SU-DHL-6 (cell line): Measurements from ENCODE around the gene UTP20.
A peak's percentile ranks its signal among the peaks of the same experiment; 100 is the strongest.

Experiments used
- H2AFZ ChIP-seq: fragments of 200-600 bp; sonication (generic); 2 replicates; pipeline ENCODE4 v1.6.1; 2014; ENCODE audit warnings: low read depth, mild to moderate bottlenecking, moderate library complexity, mixed read lengths, antibody characterized with exemption, low read length; ENCODE audit not compliant: severe bottlenecking
- H3F3A ChIP-seq: fragments of 200-600 bp; shearing (Covaris generic); 2 replicates; pipeline ENCODE4 v1.6.0; 2016; ENCODE audit warnings: antibody characterized with exemption, mild to moderate bottlenecking; ENCODE audit not compliant: insufficient read depth
- H3K27ac ChIP-seq: fragments of 200-600 bp; sonication (generic); 2 replicates; pipeline ENCODE4 v1.5.1; 2016; ENCODE audit warnings: low read depth, mild to moderate bottlenecking, low read length, moderate library complexity, mixed read lengths
- H3K27me3 ChIP-seq: fragments of 200-600 bp; sonication (generic), shearing (Covaris generic); 2 replicates; pipeline ENCODE4 v1.6.0; 2014; ENCODE audit warnings: mild to moderate bottlenecking, low read length
- H3K36me3 ChIP-seq: fragments of 200-600 bp; sonication (generic); 2 replicates; pipeline ENCODE4 v1.6.1; 2014; ENCODE audit warnings: mild to moderate bottlenecking, low read length, mixed read lengths
- H3K4me2 ChIP-seq: fragments of 300-600, 200-600 bp; shearing (Covaris generic), sonication (generic); 2 replicates; pipeline ENCODE4 v1.6.0; 2014; ENCODE audit warnings: low read length, low read depth, mild to moderate bottlenecking; ENCODE audit not compliant: poor library complexity, severe bottlenecking
- H3K4me3 ChIP-seq: fragments of 200-600 bp; sonication (generic); 2 replicates; pipeline ENCODE4 v1.5.1; 2014; ENCODE audit warnings: antibody characterized with exemption, low read length, mild to moderate bottlenecking, mixed read lengths; ENCODE audit not compliant: insufficient read depth, poor library complexity, severe bottlenecking
- H3K79me2 ChIP-seq: fragments of 200-600 bp; sonication (generic); 2 replicates; pipeline ENCODE4 v1.6.1; 2014; ENCODE audit warnings: mild to moderate bottlenecking, low read length, moderate library complexity; ENCODE audit not compliant: insufficient read depth
- H3K9ac ChIP-seq: fragments of 200-600 bp; sonication (generic); 2 replicates; pipeline ENCODE4 v1.7.0; 2014; ENCODE audit warnings: mild to moderate bottlenecking, low read length
- H3K9me2 ChIP-seq: fragments of 200-600 bp; sonication (generic); replicated peaks from 2 replicates; pipeline ENCODE4 v1.6.1; 2014; ENCODE audit warnings: low read length; ENCODE audit not compliant: insufficient read depth
- H3K9me3 ChIP-seq: fragments of 200-600 bp; sonication (generic); 2 replicates; pipeline ENCODE4 v1.6.1; 2014; ENCODE audit warnings: low read length, mixed read lengths; ENCODE audit not compliant: insufficient read depth
- H4K20me1 ChIP-seq: fragments of 200-600 bp; sonication (generic); 2 replicates; pipeline ENCODE4 v1.6.1; 2014; ENCODE audit warnings: low read depth, mild to moderate bottlenecking, antibody characterized with exemption, low read length, moderate library complexity, mixed read lengths
- EZH2phosphoT487 ChIP-seq: fragments of 200-600 bp; sonication (generic), shearing (Covaris generic); conservative IDR thresholded peaks from 2 replicates; pipeline ENCODE4 v1.6.1; 2018; ENCODE audit warnings: mild to moderate bottlenecking, antibody characterized with exemption, low read length, moderate library complexity, mixed read lengths
- TF ChIP-seq, protein P1 (sequence below): fragments of 200-600 bp; sonication (generic); IDR thresholded peaks from one replicate; pipeline ENCODE4 v1.5.1; 2017; ENCODE audit warnings: antibody characterized with exemption, mild to moderate bottlenecking, low read length, moderate library complexity; ENCODE audit not compliant: insufficient read depth, poor library complexity, severe bottlenecking

Gene UTP20

DNA sequence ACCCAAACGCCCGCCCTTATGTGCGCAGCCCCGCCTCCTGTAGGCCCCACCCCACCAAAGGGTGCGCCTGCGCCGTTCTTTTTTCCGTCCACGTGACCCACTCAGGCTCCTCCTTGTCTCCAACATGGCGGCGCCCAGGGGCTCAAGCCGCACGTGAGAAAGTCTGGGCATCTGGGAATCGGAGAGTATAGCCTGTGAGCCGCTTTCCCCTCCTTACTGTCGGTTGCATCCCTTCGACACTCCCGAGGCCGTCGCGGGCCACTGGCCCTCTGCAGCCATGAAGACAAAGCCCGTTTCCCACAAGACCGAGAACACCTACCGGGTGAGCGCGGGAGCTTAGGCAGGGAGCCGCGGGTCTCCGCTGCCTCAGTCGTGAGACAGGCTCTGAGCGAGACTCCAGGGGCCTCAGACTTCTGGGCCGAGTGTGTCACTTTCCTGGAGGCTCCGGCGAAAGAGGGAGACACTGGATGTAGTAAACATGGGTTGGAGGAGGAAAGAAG, at the start of gene UTP20:
TSS of gene UTP20 (plus strand) at position 100 of the 500 bp plus-strand sequence. CDS start at position 278, 178 bp downstream.
- TF ChIP-seq, protein P1, sequence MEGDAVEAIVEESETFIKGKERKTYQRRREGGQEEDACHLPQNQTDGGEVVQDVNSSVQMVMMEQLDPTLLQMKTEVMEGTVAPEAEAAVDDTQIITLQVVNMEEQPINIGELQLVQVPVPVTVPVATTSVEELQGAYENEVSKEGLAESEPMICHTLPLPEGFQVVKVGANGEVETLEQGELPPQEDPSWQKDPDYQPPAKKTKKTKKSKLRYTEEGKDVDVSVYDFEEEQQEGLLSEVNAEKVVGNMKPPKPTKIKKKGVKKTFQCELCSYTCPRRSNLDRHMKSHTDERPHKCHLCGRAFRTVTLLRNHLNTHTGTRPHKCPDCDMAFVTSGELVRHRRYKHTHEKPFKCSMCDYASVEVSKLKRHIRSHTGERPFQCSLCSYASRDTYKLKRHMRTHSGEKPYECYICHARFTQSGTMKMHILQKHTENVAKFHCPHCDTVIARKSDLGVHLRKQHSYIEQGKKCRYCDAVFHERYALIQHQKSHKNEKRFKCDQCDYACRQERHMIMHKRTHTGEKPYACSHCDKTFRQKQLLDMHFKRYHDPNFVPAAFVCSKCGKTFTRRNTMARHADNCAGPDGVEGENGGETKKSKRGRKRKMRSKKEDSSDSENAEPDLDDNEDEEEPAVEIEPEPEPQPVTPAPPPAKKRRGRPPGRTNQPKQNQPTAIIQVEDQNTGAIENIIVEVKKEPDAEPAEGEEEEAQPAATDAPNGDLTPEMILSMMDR = no peak
- TF ChIP-seq EZH2phosphoT487 = no peak
- Histone ChIP-seq H3K9me2 (no peaks in the 10 kb centered on the region), H4K20me1 (no peaks in the 10 kb centered on the region), H3K4me2 (peak within 1 kb of the TSS; percentile 94), H3K79me2 (peaks cover 21% of the 10 kb centered on the region), H3F3A (no peaks in the 10 kb centered on the region), H3K27me3 (no peaks in the 10 kb centered on the region), H3K4me3 (peak within 1 kb of the TSS; percentile 95), H3K36me3 (peaks cover 5% of the 10 kb centered on the region; the same call in 1 of the 2 replicates), H3K9me3 (no peaks in the 10 kb centered on the region), H3K27ac (0 out of 2 replicates have a peak within 1 kb of the TSS, but pooled peaks have one; percentile 40), H2AFZ (peak within 1 kb of the TSS; percentile 90), H3K9ac (peak within 1 kb of the TSS; percentile 81)

DNA sequence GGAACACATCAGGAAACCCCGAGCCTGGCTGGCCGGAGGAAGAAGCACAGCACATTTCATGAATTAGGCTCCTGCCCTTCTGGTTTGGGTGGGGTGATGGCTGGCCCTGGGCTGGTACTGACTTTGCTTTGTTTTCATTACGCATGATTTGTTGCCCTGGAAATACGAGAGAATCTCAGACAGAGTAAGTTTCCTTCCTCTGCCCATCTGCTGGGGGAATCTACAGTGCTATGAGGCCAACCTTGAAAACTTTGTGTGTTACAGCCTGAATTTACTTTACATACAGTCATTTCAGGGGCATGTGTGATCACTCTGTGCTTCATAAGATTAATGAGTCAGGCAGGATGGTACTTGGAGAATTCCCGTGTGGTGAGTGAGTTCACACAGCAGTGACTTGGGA, 49.4 kb upstream of the UTP20 start:
- Histone ChIP-seq H3K9ac (no peak overlapping the region), H3K4me2 (no peak overlapping the region), H3K27ac (no peak overlapping the region), H3K36me3 (no peaks in the 10 kb centered on the region), H2AFZ (no peak overlapping the region), H3K79me2 (no peaks in the 10 kb centered on the region), H3K27me3 (no peaks in the 10 kb centered on the region), H3K9me3 (no peaks in the 10 kb centered on the region), H3K4me3 (no peak overlapping the region), H4K20me1 (no peaks in the 10 kb centered on the region), H3K9me2 (no peaks in the 10 kb centered on the region), H3F3A (no peaks in the 10 kb centered on the region)
- TF ChIP-seq, protein P1 = no peak
- TF ChIP-seq EZH2phosphoT487 = no peak

DNA sequence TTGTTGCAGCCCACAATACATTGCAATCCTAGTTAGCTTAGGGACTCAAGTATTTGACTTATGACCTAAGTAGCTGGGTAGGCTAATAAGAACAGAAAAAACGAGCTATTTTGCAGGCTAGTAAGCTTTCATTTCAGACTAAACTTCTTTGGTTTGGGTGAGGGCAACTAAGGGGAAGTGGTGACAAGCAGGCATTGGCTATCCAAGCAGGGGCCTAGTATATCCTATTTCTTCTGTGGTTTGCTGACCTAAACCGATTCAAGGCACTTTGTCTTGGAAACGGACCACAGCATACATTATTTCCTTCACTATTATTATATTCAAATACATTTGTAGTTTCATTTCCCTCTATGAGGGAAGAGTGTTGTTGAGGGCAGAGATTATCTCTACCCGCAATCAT, 48.3 kb upstream of the UTP20 start:
- Histone ChIP-seq H3K4me3 (no peak overlapping the region), H3K9ac (no peak overlapping the region), H3K36me3 (no peaks in the 10 kb centered on the region), H3K79me2 (no peaks in the 10 kb centered on the region), H4K20me1 (no peaks in the 10 kb centered on the region), H3K4me2 (no peak overlapping the region), H3F3A (no peaks in the 10 kb centered on the region), H2AFZ (no peak overlapping the region), H3K9me2 (no peaks in the 10 kb centered on the region), H3K27me3 (no peaks in the 10 kb centered on the region), H3K9me3 (no peaks in the 10 kb centered on the region), H3K27ac (no peak overlapping the region)
- TF ChIP-seq EZH2phosphoT487 = no peak
- TF ChIP-seq, protein P1 = no peak
